Astrocyte (in vitro differentiated cells and primary cell): ENCODE data around the gene HOXA1. TPM values are rescaled to one million over a fixed set of nuclear protein-coding genes. Genes with fewer than 3 reads are reported as not detected.

Experiments
- DNase-seq: peaks from one replicate; pipeline ENCODE4 v3.0.0-alpha.2; 2010; ENCODE audit warnings: low read depth
- FAIRE-seq: peaks from 2 replicates; lab custom pipeline; 2011; peaks lifted over from hg19 to GRCh38; lab: Jason Lieb, UNC
- H2AFZ ChIP-seq: 2 replicates; pipeline ENCODE4 v1.6.0; 2012; ENCODE audit warnings: low read depth, low read length, inconsistent platforms
- H3K27ac ChIP-seq: 2 replicates; pipeline ENCODE4 v1.5.1; 2011; ENCODE audit warnings: low read depth, low read length, inconsistent platforms
- H3K27me3 ChIP-seq: 2 replicates; pipeline ENCODE4 v1.6.0; 2011; ENCODE audit warnings: low read length, inconsistent platforms; ENCODE audit not compliant: insufficient read depth
- H3K36me3 ChIP-seq: 2 replicates; pipeline ENCODE4 v1.5.1; 2011; ENCODE audit warnings: low read length, inconsistent platforms; ENCODE audit not compliant: insufficient read depth
- H3K4me1 ChIP-seq: 2 replicates; pipeline ENCODE4 v1.5.1; 2011; ENCODE audit warnings: low read length, inconsistent platforms; ENCODE audit not compliant: insufficient read depth
- H3K4me2 ChIP-seq: 2 replicates; pipeline ENCODE4 v1.6.0; 2012; ENCODE audit warnings: low read length, inconsistent platforms
- H3K4me3 ChIP-seq: 2 replicates; pipeline ENCODE4 v1.5.1; 2011; ENCODE audit warnings: low read depth, mild to moderate bottlenecking, low read length, inconsistent platforms; ENCODE audit not compliant: insufficient read depth
- H3K79me2 ChIP-seq: 2 replicates; pipeline ENCODE4 v1.6.0; 2012; ENCODE audit warnings: mild to moderate bottlenecking, low read length, inconsistent platforms; ENCODE audit not compliant: insufficient read depth
- H3K9ac ChIP-seq: 2 replicates; pipeline ENCODE4 v1.6.0; 2012; ENCODE audit warnings: mild to moderate bottlenecking, low read length, inconsistent platforms
- H3K9me3 ChIP-seq: 2 replicates; pipeline ENCODE4 v1.5.1; 2012; ENCODE audit warnings: low read depth, mild to moderate bottlenecking, low read length, inconsistent platforms; ENCODE audit not compliant: insufficient read depth
- H4K20me1 ChIP-seq: 2 replicates; pipeline ENCODE4 v1.6.0; 2012; ENCODE audit warnings: low read length, inconsistent platforms; ENCODE audit not compliant: insufficient read depth
- H3K27ac Mint-ChIP-seq: one replicate; pipeline ENCODE4 v1.8.0; 2021; ENCODE audit warnings: mild to moderate bottlenecking, mixed read lengths; ENCODE audit not compliant: unreplicated experiment
- H3K27me3 Mint-ChIP-seq: one replicate; pipeline ENCODE4 v1.8.0; 2021; ENCODE audit warnings: low read depth, mixed read lengths; ENCODE audit not compliant: unreplicated experiment
- H3K36me3 Mint-ChIP-seq: one replicate; pipeline ENCODE4 v1.8.0; 2021; ENCODE audit warnings: low read depth, mixed read lengths; ENCODE audit not compliant: unreplicated experiment
- H3K4me1 Mint-ChIP-seq: one replicate; pipeline ENCODE4 v1.8.0; 2021; ENCODE audit warnings: low read depth, mixed read lengths; ENCODE audit not compliant: unreplicated experiment
- H3K4me3 Mint-ChIP-seq: one replicate; pipeline ENCODE4 v1.8.0; 2021; ENCODE audit warnings: mild to moderate bottlenecking, moderate library complexity, mixed read lengths; ENCODE audit not compliant: unreplicated experiment
- H3K9me3 Mint-ChIP-seq: one replicate; pipeline ENCODE4 v1.8.0; 2021; ENCODE audit warnings: mild to moderate bottlenecking, mixed read lengths; ENCODE audit not compliant: unreplicated experiment
- CTCF ChIP-seq: IDR thresholded peaks from 2 replicates; pipeline ENCODE4 v1.5.1; 2011; ENCODE audit warnings: low read depth, mild to moderate bottlenecking, inconsistent platforms, low read length, moderate library complexity; ENCODE audit not compliant: insufficient read depth
- EZH2 ChIP-seq: IDR thresholded peaks from 2 replicates; pipeline ENCODE4 v1.6.1; 2012; ENCODE audit warnings: mild to moderate bottlenecking, low read length, inconsistent platforms; ENCODE audit not compliant: insufficient read depth
- total RNA-seq: library from RNA; stranded (reverse); gene quantifications from 2 replicates; pipeline ENCODE4 v1.2.1, GENCODE V29; 2021

Gene HOXA1
- total RNA-seq, 1 donor from 2014 or later = 0.23 TPM

GRCh38 chr7:27065709-27066108 lies 30.1 kb downstream of the HOXA1 start:
- no peaks in the 10 kb centered on the region for H3K4me1 Mint-ChIP-seq
- Histone ChIP-seq H3K9ac (no peak overlapping the region), H4K20me1 (no peaks in the 10 kb centered on the region), H3K79me2 (no peaks in the 10 kb centered on the region), H3K27ac (no peak overlapping the region), H3K4me3 (no peak overlapping the region), H3K36me3 (no peaks in the 10 kb centered on the region), H3K9me3 (no peaks in the 10 kb centered on the region), H2AFZ (no peak overlapping the region), H3K4me2 (no peak overlapping the region), H3K27me3 (no peaks in the 10 kb centered on the region), H3K4me1 (peaks cover 4% of the 10 kb centered on the region)
- H3K27ac Mint-ChIP-seq = no peak overlapping the region
- H3K27me3 Mint-ChIP-seq = peaks cover 14% of the 10 kb centered on the region
- H3K9me3 Mint-ChIP-seq = no peaks in the 10 kb centered on the region
- no peaks in the 10 kb centered on the region for H3K36me3 Mint-ChIP-seq
- FAIRE-seq (no peak), DNase-seq (no peak)
- TF ChIP-seq CTCF (no peak), EZH2 (no peak)
- H3K4me3 Mint-ChIP-seq = no peak overlapping the region

- DNase-seq (no peak), FAIRE-seq (no peak)
- Histone ChIP-seq H4K20me1 (no peaks in the 10 kb centered on the region), H2AFZ (no peak overlapping the region), H3K4me1 (peaks cover 4% of the 10 kb centered on the region), H3K36me3 (no peaks in the 10 kb centered on the region), H3K27me3 (no peaks in the 10 kb centered on the region), H3K4me2 (no peak overlapping the region), H3K79me2 (no peaks in the 10 kb centered on the region), H3K9me3 (no peaks in the 10 kb centered on the region), H3K9ac (no peak overlapping the region), H3K4me3 (no peak overlapping the region), H3K27ac (no peak overlapping the region)
- TF ChIP-seq EZH2 (no peak), CTCF (no peak)
- Mint-ChIP-seq H3K27me3 (peaks cover 16% of the 10 kb centered on the region), H3K4me3 (no peak overlapping the region), H3K4me1 (no peaks in the 10 kb centered on the region), H3K36me3 (no peaks in the 10 kb centered on the region), H3K27ac (no peak overlapping the region), H3K9me3 (no peaks in the 10 kb centered on the region)
These were observed 31.1 kb downstream of the HOXA1 start for GRCh38 chr7:27064661-27065060.

- TF ChIP-seq CTCF (no peak), EZH2 (no peak)
These were observed 31.6 kb downstream of the HOXA1 start for GRCh38 chr7:27064159-27064558.

More at GRCh38 chr7:27064159-27064558, 31.6 kb downstream of the HOXA1 start:
- no peaks in the 10 kb centered on the region for H3K4me1 Mint-ChIP-seq
- H3K27ac ChIP-seq = no peak overlapping the region
- H3K4me3 Mint-ChIP-seq = no peak overlapping the region
- H3K27ac Mint-ChIP-seq = no peak overlapping the region
- no peaks in the 10 kb centered on the region for H3K27me3 ChIP-seq
- FAIRE-seq = no peak
- DNase-seq = peak; percentile 30
- no peaks in the 10 kb centered on the region for H3K9me3 Mint-ChIP-seq
- H3K4me2 ChIP-seq = no peak overlapping the region
- H2AFZ ChIP-seq = no peak overlapping the region
- H3K9ac ChIP-seq = no peak overlapping the region
- no peak overlapping the region for H3K4me3 ChIP-seq
- no peaks in the 10 kb centered on the region for H3K36me3 Mint-ChIP-seq
- H3K27me3 Mint-ChIP-seq = peaks cover 16% of the 10 kb centered on the region
- H3K9me3 ChIP-seq = no peaks in the 10 kb centered on the region
- H3K79me2 ChIP-seq = no peaks in the 10 kb centered on the region
- H3K4me1 ChIP-seq = peaks cover 4% of the 10 kb centered on the region
- H4K20me1 ChIP-seq = no peaks in the 10 kb centered on the region
- no peaks in the 10 kb centered on the region for H3K36me3 ChIP-seq
